Stimulated activated naive CD8-positive, alpha-beta T cell treated with anti-CD3 and anti-CD28 coated beads, Interleukin-15, amount 100 ng/mL, for 72 hours (primary cell): ENCODE data around the gene MS4A7.
"Not testable (repeated sequence)": the region's sequence is repeated elsewhere in the genome, so short reads cannot be mapped to it uniquely, and the experiment has no call there.

ENCODE experiments used
- ATAC-seq: fragments of 150-1000 bp; cut with Tn5 transposase; 2 replicates; pipeline ENCODE4 v1.10.0; 2021; ENCODE audit warnings: mild to moderate bottlenecking, moderate library complexity
- DNase-seq, 2 donors: peaks; one replicate each; pipeline ENCODE4 v3.0.0; 2021 to 2022
- H3K27ac Mint-ChIP-seq, 2 donors: one replicate each; pipeline ENCODE4 v1.8.0; 2022; ENCODE audit warnings: mild to moderate bottlenecking in 2 of 2, mixed read lengths in 2 of 2, moderate library complexity in 2 of 2
- H3K27me3 Mint-ChIP-seq: one replicate; pipeline ENCODE4 v1.8.0; 2022; ENCODE audit warnings: mixed read lengths
- H3K4me1 Mint-ChIP-seq: one replicate; pipeline ENCODE4 v1.8.0; 2022; ENCODE audit warnings: mild to moderate bottlenecking, mixed read lengths
- H3K4me3 Mint-ChIP-seq, 2 donors: one replicate each; pipeline ENCODE4 v1.8.0; 2022; ENCODE audit warnings: mild to moderate bottlenecking in 2 of 2, mixed read lengths in 2 of 2, moderate library complexity in 1 of 2
- H3K9me3 Mint-ChIP-seq, 2 donors: one replicate each; pipeline ENCODE4 v1.8.0; 2022; ENCODE audit warnings: mixed read lengths in 2 of 2

The MS4A7 gene

GRCh38 chr11:60363542-60364470 lies 14.5 kb upstream of the MS4A7 start:
- Mint-ChIP-seq H3K27ac (no peak overlapping the region), H3K4me1 (peaks cover 21% of the 10 kb centered on the region)
- ATAC-seq, result peak; percentile 68

GRCh38 chr11:60366262-60366904 lies 11.9 kb upstream of the MS4A7 start:
- H3K4me3 Mint-ChIP-seq, H3K27ac Mint-ChIP-seq, H3K9me3 Mint-ChIP-seq, ATAC-seq, DNase-seq: not testable (repeated sequence)
- Mint-ChIP-seq H3K27me3 (peaks cover 67% of the 10 kb centered on the region), H3K4me1 (peaks cover 21% of the 10 kb centered on the region)

More at GRCh38 chr11:60363542-60364470, 14.5 kb upstream of the MS4A7 start:
- peaks cover 0 to 5% of the 10 kb centered on the region in 2 donors for H3K9me3 Mint-ChIP-seq
- DNase-seq, result peak; percentile 49 to 55
- H3K27me3 Mint-ChIP-seq, result peaks cover 53% of the 10 kb centered on the region
- no peak overlapping the region for H3K4me3 Mint-ChIP-seq

GRCh38 chr11:60367009-60367408 lies 11.3 kb upstream of the MS4A7 start:
- H3K4me3 Mint-ChIP-seq, result no peak overlapping the region
- no peak overlapping the region for H3K27ac Mint-ChIP-seq
- peaks cover 62% of the 10 kb centered on the region for H3K27me3 Mint-ChIP-seq
- H3K4me1 Mint-ChIP-seq, result peaks cover 21% of the 10 kb centered on the region
- DNase-seq (no peak), ATAC-seq (peak; percentile 77)
- H3K9me3 Mint-ChIP-seq, result no peaks in the 10 kb centered on the region

GRCh38 chr11:60367896-60368295 lies 10.4 kb upstream of the MS4A7 start:
- Mint-ChIP-seq H3K27me3 (peaks cover 57% of the 10 kb centered on the region), H3K9me3 (no peaks in the 10 kb centered on the region), H3K4me1 (peaks cover 21% of the 10 kb centered on the region), H3K27ac (no peak overlapping the region), H3K4me3 (no peak overlapping the region)
- DNase-seq (no peak), ATAC-seq (no peak)

GRCh38 chr11:60370252-60370810 lies 8.0 kb upstream of the MS4A7 start:
- no peak overlapping the region for H3K27ac Mint-ChIP-seq
- DNase-seq (no peak), ATAC-seq (no peak)
- peaks cover 45% of the 10 kb centered on the region for H3K27me3 Mint-ChIP-seq
- no peak overlapping the region for H3K4me3 Mint-ChIP-seq
- H3K4me1 Mint-ChIP-seq, result peaks cover 15% of the 10 kb centered on the region
- no peaks in the 10 kb centered on the region for H3K9me3 Mint-ChIP-seq

GRCh38 chr11:60370811-60371298 lies 7.5 kb upstream of the MS4A7 start:
- DNase-seq (no peak), ATAC-seq (no peak)
- Mint-ChIP-seq H3K4me3 (no peak overlapping the region), H3K4me1 (peaks cover 15% of the 10 kb centered on the region), H3K9me3 (no peaks in the 10 kb centered on the region), H3K27me3 (peaks cover 46% of the 10 kb centered on the region), H3K27ac (no peak overlapping the region)

- ATAC-seq (no peak), DNase-seq (no peak)
- no peak overlapping the region for H3K27ac Mint-ChIP-seq
- H3K27me3 Mint-ChIP-seq, result peaks cover 46% of the 10 kb centered on the region
- H3K4me3 Mint-ChIP-seq, result no peak overlapping the region
- H3K9me3 Mint-ChIP-seq, result no peaks in the 10 kb centered on the region
- peaks cover 15% of the 10 kb centered on the region for H3K4me1 Mint-ChIP-seq
These were observed 6.9 kb upstream of the MS4A7 start for GRCh38 chr11:60371386-60371785.

GRCh38 chr11:60371854-60372253 lies 6.5 kb upstream of the MS4A7 start:
- Mint-ChIP-seq H3K9me3 (no peaks in the 10 kb centered on the region), H3K4me1 (peaks cover 13% of the 10 kb centered on the region), H3K27ac (no peak overlapping the region), H3K27me3 (peaks cover 46% of the 10 kb centered on the region), H3K4me3 (no peak overlapping the region)
- no peak for ATAC-seq
- no peak for DNase-seq

GRCh38 chr11:60372767-60373166 lies 5.6 kb upstream of the MS4A7 start:
- no peak overlapping the region for H3K4me3 Mint-ChIP-seq
- no peaks in the 10 kb centered on the region for H3K9me3 Mint-ChIP-seq

GRCh38 chr11:60375316-60375715 lies 3.0 kb upstream of the MS4A7 start:
- DNase-seq, result no peak
- no peak for ATAC-seq
- peaks cover 7% of the 10 kb centered on the region for H3K4me1 Mint-ChIP-seq
- H3K9me3 Mint-ChIP-seq, result no peaks in the 10 kb centered on the region
- H3K4me3 Mint-ChIP-seq, result no peak overlapping the region
- peaks cover 37% of the 10 kb centered on the region for H3K27me3 Mint-ChIP-seq
- H3K27ac Mint-ChIP-seq, result no peak overlapping the region

More at GRCh38 chr11:60372767-60373166, 5.6 kb upstream of the MS4A7 start:
- Mint-ChIP-seq H3K27me3 (peaks cover 44% of the 10 kb centered on the region), H3K4me1 (peaks cover 4% of the 10 kb centered on the region), H3K27ac (no peak overlapping the region)
- no peak for ATAC-seq
- DNase-seq, result no peak

GRCh38 chr11:60376601-60377000 lies 1.7 kb upstream of the MS4A7 start:
- DNase-seq (no peak), ATAC-seq (no peak)
- Mint-ChIP-seq H3K27ac (no peak overlapping the region), H3K4me1 (peaks cover 7% of the 10 kb centered on the region), H3K27me3 (peaks cover 40% of the 10 kb centered on the region), H3K9me3 (no peaks in the 10 kb centered on the region), H3K4me3 (no peak overlapping the region)

GRCh38 chr11:60377401-60378136 lies 763 bp upstream of the MS4A7 start:
- Mint-ChIP-seq H3K9me3 (no peaks in the 10 kb centered on the region), H3K27ac (peak overlapping the region in 1 of 2 donors; percentile 14), H3K4me3 (no peak overlapping the region), H3K27me3 (peaks cover 40% of the 10 kb centered on the region), H3K4me1 (peaks cover 7% of the 10 kb centered on the region)
- ATAC-seq (no peak), DNase-seq (no peak)

GRCh38 chr11:60389279-60389910 lies 11.1 kb downstream of the MS4A7 start:
- ATAC-seq (no peak), DNase-seq (no peak)
- Mint-ChIP-seq H3K4me1 (no peaks in the 10 kb centered on the region), H3K27me3 (no peaks in the 10 kb centered on the region), H3K4me3 (no peak overlapping the region), H3K27ac (no peak overlapping the region), H3K9me3 (no peaks in the 10 kb centered on the region)

- H3K9me3 Mint-ChIP-seq, result no peaks in the 10 kb centered on the region
- no peak for DNase-seq
These were observed 12.1 kb downstream of the MS4A7 start for GRCh38 chr11:60390419-60390818.

GRCh38 chr11:60392361-60392760 lies 14.0 kb downstream of the MS4A7 start:
- no peaks in the 10 kb centered on the region for H3K9me3 Mint-ChIP-seq
- ATAC-seq, result no peak
- DNase-seq, result no peak

More at GRCh38 chr11:60390419-60390818, 12.1 kb downstream of the MS4A7 start:
- no peak for ATAC-seq
- Mint-ChIP-seq H3K27ac (no peak overlapping the region), H3K4me3 (no peak overlapping the region), H3K27me3 (no peaks in the 10 kb centered on the region), H3K4me1 (no peaks in the 10 kb centered on the region)

More at GRCh38 chr11:60392361-60392760, 14.0 kb downstream of the MS4A7 start:
- H3K4me3 Mint-ChIP-seq, result no peak overlapping the region
- H3K27ac Mint-ChIP-seq, result no peak overlapping the region
- H3K4me1 Mint-ChIP-seq, result no peaks in the 10 kb centered on the region
- peaks cover 3% of the 10 kb centered on the region for H3K27me3 Mint-ChIP-seq
